Tibial nerve (tissue), 4 donors: ENCODE results near the gene CPAMD8. TPM values are rescaled to one million over a fixed set of nuclear protein-coding genes. Genes with fewer than 3 reads are reported as not detected.

Experiments used
- DNase-seq, 2 donors: peaks; one replicate each; pipeline ENCODE4 v3.0.0-alpha.2; 2019; ENCODE audit warnings: low spot score in 2 of 2
- H3K27ac ChIP-seq, 4 donors: fragments of 200-600 bp; sonication (generic) in 3 of 4; one replicate each; pipeline ENCODE4 v1.5.1; 2017 to 2019; ENCODE audit warnings: mild to moderate bottlenecking in 1 of 4
- H3K27me3 ChIP-seq, 2 donors: fragments of 200-600 bp; sonication (generic) in 1 of 2; one replicate each; pipeline versions ENCODE4 v1.5.1 to v1.6.0; 2017 to 2019
- H3K36me3 ChIP-seq, 3 donors: fragments of 200-600 bp; sonication (generic); one replicate each; pipeline ENCODE4 v1.5.1; 2018 to 2019
- H3K4me1 ChIP-seq, 4 donors: fragments of 200-600 bp; sonication (generic) in 3 of 4; one replicate each; pipeline ENCODE4 v1.5.1; 2017 to 2019
- H3K4me3 ChIP-seq, 4 donors: fragments of 200-600 bp; sonication (generic) in 3 of 4; one replicate each; pipeline ENCODE4 v1.5.1; 2017 to 2019; ENCODE audit warnings: mild to moderate bottlenecking in 1 of 4, moderate library complexity in 1 of 4
- H3K9me3 ChIP-seq, 4 donors: fragments of 200-600 bp; sonication (generic) in 3 of 4; one replicate each; pipeline ENCODE4 v1.5.1; 2017 to 2019
- CTCF ChIP-seq, 5 experiments: fragments of 200-600 bp in 3 of 5; fragments of 450-650 bp in 2 of 5; sonication (generic) in 3 of 5; IDR thresholded peaks; one replicate each; pipeline ENCODE4 v1.5.1; 2016 to 2019; ENCODE audit warnings: antibody characterized with exemption in 5 of 5, mild to moderate bottlenecking in 3 of 5, moderate library complexity in 2 of 5
- EP300 ChIP-seq, 2 donors: sonication (generic); formaldehyde crosslinking; IDR thresholded peaks; one replicate each; pipeline ENCODE4 v1.6.1; 2017; ENCODE audit warnings: antibody characterized with exemption in 2 of 2, mild to moderate bottlenecking in 1 of 2
- POLR2A ChIP-seq, 2 donors: fragments of 450-650 bp; IDR thresholded peaks; one replicate each; pipeline ENCODE4 v1.6.1; 2017; ENCODE audit warnings: antibody characterized with exemption in 2 of 2, mild to moderate bottlenecking in 2 of 2, moderate library complexity in 2 of 2
- WGBS, 2 donors: methylation state at CpG; one replicate each; pipeline ENCODE4 v1.1.5; 2018; 5-methylcytosine and 5-hydroxymethylcytosine counted together
- total RNA-seq, 4 donors: library from RNA; depleted of rRNA; stranded (reverse); fragments of >200 nt; gene quantifications; one replicate each; pipeline ENCODE4 v1.1.0, GENCODE V29; 2016

The CPAMD8 gene
- total RNA-seq, 4 donors from 2014 or later: 9.8 to 26.3 (median 14.4) TPM

- DNase-seq: no peak
- H3K27me3 ChIP-seq: no peaks in the 10 kb centered on the region
- H3K27ac ChIP-seq: no peak overlapping the region
- WGBS, 2 donors: 85 to 98% methylated on average over 1 of the region's 1 CpG
- H3K9me3 ChIP-seq: peaks cover 0 to 69% (median 4%) of the 10 kb centered on the region in 4 donors
- no peaks in the 10 kb centered on the region for H3K36me3 ChIP-seq
- no peaks in the 10 kb centered on the region for H3K4me1 ChIP-seq
- TF ChIP-seq CTCF (IDR thresholded peaks at IDR 0.05): no peak
- H3K4me3 ChIP-seq: no peak overlapping the region
Observed at GRCh38 chr19:16934489-16934888, 92.1 kb downstream of the CPAMD8 start.

GRCh38 chr19:16931306-16931705, 95.3 kb downstream of the CPAMD8 start:
- Histone ChIP-seq H3K36me3 (no peaks in the 10 kb centered on the region), H3K4me3 (no peak overlapping the region), H3K27me3 (no peaks in the 10 kb centered on the region), H3K27ac (no peak overlapping the region), H3K4me1 (no peaks in the 10 kb centered on the region), H3K9me3 (peaks cover 0 to 84% (median 4%) of the 10 kb centered on the region in 4 donors)
- TF ChIP-seq CTCF (IDR thresholded peaks at IDR 0.05): no peak
- TF ChIP-seq EP300 (IDR thresholded peaks at IDR 0.05): no peak
- no peak for TF ChIP-seq POLR2A (IDR thresholded peaks at IDR 0.05)
- no peak for DNase-seq
- WGBS, 2 donors: 78 to 100% methylated on average over 1 to 3 of the region's 4 CpGs

GRCh38 chr19:16930753-16931152, 95.9 kb downstream of the CPAMD8 start:
- WGBS, 2 donors: 76 to 90% methylated on average over 4 to 5 of the region's 5 CpGs
- DNase-seq: no peak
- no peaks in the 10 kb centered on the region for H3K36me3 ChIP-seq
- no peaks in the 10 kb centered on the region for H3K27me3 ChIP-seq
- H3K9me3 ChIP-seq: peaks cover 0 to 84% (median 4%) of the 10 kb centered on the region in 4 donors
- TF ChIP-seq POLR2A (IDR thresholded peaks at IDR 0.05): no peak
- no peak for TF ChIP-seq CTCF (IDR thresholded peaks at IDR 0.05)
- no peak for TF ChIP-seq EP300 (IDR thresholded peaks at IDR 0.05)
- H3K4me3 ChIP-seq: no peak overlapping the region
- H3K27ac ChIP-seq: no peak overlapping the region
- H3K4me1 ChIP-seq: no peaks in the 10 kb centered on the region

GRCh38 chr19:16928916-16929315, 97.7 kb downstream of the CPAMD8 start:
- Histone ChIP-seq H3K4me3 (no peak overlapping the region), H3K27ac (no peak overlapping the region), H3K4me1 (no peaks in the 10 kb centered on the region), H3K27me3 (no peaks in the 10 kb centered on the region), H3K36me3 (no peaks in the 10 kb centered on the region), H3K9me3 (peaks cover 0 to 82% (median 2%) of the 10 kb centered on the region in 4 donors)
- WGBS, 2 donors: 92 to 93% methylated on average over 7 to 10 of the region's 10 CpGs
- TF ChIP-seq POLR2A (IDR thresholded peaks at IDR 0.05) (no peak), EP300 (IDR thresholded peaks at IDR 0.05) (no peak), CTCF (IDR thresholded peaks at IDR 0.05) (no peak)
- no peak for DNase-seq

GRCh38 chr19:16928351-16928750, 98.3 kb downstream of the CPAMD8 start:
- no peak for TF ChIP-seq EP300 (IDR thresholded peaks at IDR 0.05)
- TF ChIP-seq POLR2A (IDR thresholded peaks at IDR 0.05): no peak
- TF ChIP-seq CTCF (IDR thresholded peaks at IDR 0.05): no peak
- Histone ChIP-seq H3K27ac (no peak overlapping the region), H3K4me3 (no peak overlapping the region), H3K36me3 (no peaks in the 10 kb centered on the region), H3K9me3 (peaks cover 0 to 76% (median 0%) of the 10 kb centered on the region in 4 donors), H3K4me1 (no peaks in the 10 kb centered on the region), H3K27me3 (no peaks in the 10 kb centered on the region)
- 93 to 100% methylated on average over 2 of the region's 2 CpGs for WGBS, 2 donors
- DNase-seq: no peak
